ACC112 (cell line): ENCODE results near the gene WDR48.

Experiments
- H2AFZ ChIP-seq: fragments of 200-600 bp; sonication (generic); one replicate; pipeline ENCODE4 v1.6.0; 2017; ENCODE audit warnings: antibody characterized with exemption, low read length; ENCODE audit not compliant: unreplicated experiment
- H3K27ac ChIP-seq: fragments of 200-600 bp; sonication (generic); 2 replicates; pipeline ENCODE4 v1.5.1; 2014; ENCODE audit warnings: low read depth, mild to moderate bottlenecking, antibody characterized with exemption, low read length, moderate library complexity
- H3K27me3 ChIP-seq: fragments of 200-600 bp; sonication (generic); 2 replicates; pipeline ENCODE4 v1.6.1; 2014; ENCODE audit warnings: mild to moderate bottlenecking, antibody characterized with exemption, low read length, moderate library complexity, mixed read lengths; ENCODE audit not compliant: insufficient read depth
- H3K36me3 ChIP-seq: fragments of 200-600 bp; sonication (generic); 2 replicates; pipeline ENCODE4 v1.6.1; 2016; ENCODE audit warnings: mild to moderate bottlenecking, antibody characterized with exemption, low read length, moderate library complexity, mixed read lengths; ENCODE audit not compliant: insufficient read depth
- H3K4me1 ChIP-seq: fragments of 200-600 bp; sonication (generic); one replicate; pipeline ENCODE4 v1.6.1; 2016; ENCODE audit warnings: low read length, mixed read lengths; ENCODE audit not compliant: insufficient read depth, unreplicated experiment, control insufficient read depth
- H3K4me3 ChIP-seq: fragments of 200-600 bp; sonication (generic); 2 replicates; pipeline ENCODE4 v1.5.1; 2014; ENCODE audit warnings: mild to moderate bottlenecking, low read depth, low read length
- H3K79me2 ChIP-seq: fragments of 200-600 bp; sonication (generic); one replicate; pipeline ENCODE4 v1.6.0; 2016; ENCODE audit warnings: low read length; ENCODE audit not compliant: control insufficient read depth, unreplicated experiment, insufficient read depth

Gene WDR48

GRCh38 chr3:39101022-39101689 lies 49.3 kb downstream of the WDR48 start:
- H3K27me3 ChIP-seq = no peaks in the 10 kb centered on the region
- no peak overlapping the region for H3K4me3 ChIP-seq
- H3K4me1 ChIP-seq = peaks cover 11% of the 10 kb centered on the region
- H2AFZ ChIP-seq = no peak overlapping the region
- no peaks in the 10 kb centered on the region for H3K36me3 ChIP-seq
- H3K27ac ChIP-seq = no peak overlapping the region
- H3K79me2 ChIP-seq = peaks cover 27% of the 10 kb centered on the region

- Histone ChIP-seq H3K4me3 (no peak overlapping the region), H3K36me3 (no peaks in the 10 kb centered on the region), H3K27me3 (no peaks in the 10 kb centered on the region), H3K27ac (no peak overlapping the region), H2AFZ (no peak overlapping the region), H3K4me1 (peaks cover 13% of the 10 kb centered on the region), H3K79me2 (peaks cover 37% of the 10 kb centered on the region)
Measured at GRCh38 chr3:39102504-39103323, 50.9 kb downstream of the WDR48 start.

- Histone ChIP-seq H3K27ac (no peak overlapping the region), H3K36me3 (no peaks in the 10 kb centered on the region), H3K27me3 (no peaks in the 10 kb centered on the region), H2AFZ (no peak overlapping the region), H3K4me1 (peaks cover 15% of the 10 kb centered on the region), H3K4me3 (no peak overlapping the region), H3K79me2 (peaks cover 37% of the 10 kb centered on the region)
Measured at GRCh38 chr3:39103324-39103693, 51.5 kb downstream of the WDR48 start.

- Histone ChIP-seq H3K36me3 (no peaks in the 10 kb centered on the region), H3K27ac (no peak overlapping the region), H3K4me1 (peaks cover 19% of the 10 kb centered on the region), H3K4me3 (no peak overlapping the region), H3K79me2 (peaks cover 37% of the 10 kb centered on the region), H2AFZ (no peak overlapping the region), H3K27me3 (no peaks in the 10 kb centered on the region)
Measured at GRCh38 chr3:39103791-39104552, 52.2 kb downstream of the WDR48 start.

- H3K27ac ChIP-seq = no peak overlapping the region
- no peak overlapping the region for H3K4me3 ChIP-seq
- no peaks in the 10 kb centered on the region for H3K36me3 ChIP-seq
- peaks cover 19% of the 10 kb centered on the region for H3K4me1 ChIP-seq
- H3K27me3 ChIP-seq = no peaks in the 10 kb centered on the region
- no peak overlapping the region for H2AFZ ChIP-seq
- peaks cover 37% of the 10 kb centered on the region for H3K79me2 ChIP-seq
Measured at GRCh38 chr3:39104961-39105686, 53.3 kb downstream of the WDR48 start.

GRCh38 chr3:39105687-39106063 lies 53.9 kb downstream of the WDR48 start:
- peak overlapping the region; percentile 92 for H3K4me3 ChIP-seq

GRCh38 chr3:39106281-39106811 lies 54.5 kb downstream of the WDR48 start:
- Histone ChIP-seq H3K4me1 (peaks cover 19% of the 10 kb centered on the region), H2AFZ (peak overlapping the region; percentile 83), H3K79me2 (peaks cover 37% of the 10 kb centered on the region), H3K27ac (no peak overlapping the region; the same call in 1 of the 2 replicates), H3K27me3 (no peaks in the 10 kb centered on the region), H3K4me3 (peak overlapping the region; percentile 92), H3K36me3 (no peaks in the 10 kb centered on the region)

More at GRCh38 chr3:39105687-39106063, 53.9 kb downstream of the WDR48 start:
- no peak overlapping the region for H3K27ac ChIP-seq
- H3K36me3 ChIP-seq = no peaks in the 10 kb centered on the region
- peaks cover 37% of the 10 kb centered on the region for H3K79me2 ChIP-seq
- no peak overlapping the region for H2AFZ ChIP-seq
- H3K27me3 ChIP-seq = no peaks in the 10 kb centered on the region
- peaks cover 19% of the 10 kb centered on the region for H3K4me1 ChIP-seq

GRCh38 chr3:39106851-39107387 lies 55.1 kb downstream of the WDR48 start:
- peak overlapping the region; percentile 92 for H3K4me3 ChIP-seq
- H2AFZ ChIP-seq = peak overlapping the region; percentile 83
- no peaks in the 10 kb centered on the region for H3K36me3 ChIP-seq
- peak overlapping the region; percentile 61 for H3K27ac ChIP-seq
- no peaks in the 10 kb centered on the region for H3K27me3 ChIP-seq
- H3K79me2 ChIP-seq = peaks cover 37% of the 10 kb centered on the region
- H3K4me1 ChIP-seq = peaks cover 19% of the 10 kb centered on the region

GRCh38 chr3:39107388-39108199 lies 55.8 kb downstream of the WDR48 start, which contains the start of the genes GORASP1 and TTC21A:
Gene GORASP1 (minus strand): TSS chr3:39107627. CDS start chr3:39107541, 86 bp downstream.
Gene TTC21A (plus strand): TSS chr3:39107680. CDS start chr3:39107838, 158 bp downstream.
- H3K36me3 ChIP-seq = no peaks in the 10 kb centered on the region
- H3K27ac ChIP-seq = peak within 1 kb of the TSS; percentile 61
- peaks cover 19% of the 10 kb centered on the region for H3K4me1 ChIP-seq
- H3K27me3 ChIP-seq = no peaks in the 10 kb centered on the region
- H2AFZ ChIP-seq = peak within 1 kb of the TSS; percentile 93
- H3K79me2 ChIP-seq = peaks cover 37% of the 10 kb centered on the region
- H3K4me3 ChIP-seq = peak within 1 kb of the TSS; percentile 92
